Activated naive CD8-positive, alpha-beta T cell treated with anti-CD3 and anti-CD28 coated beads for 36 hours (primary cell): ENCODE measurements around the gene SGCA. TPM values are rescaled to one million over a fixed set of nuclear protein-coding genes. Genes with fewer than 3 reads are reported as not detected.

Experiments used
- DNase-seq: peaks from one replicate; pipeline ENCODE4 v3.0.0; 2021
- H3K27ac Mint-ChIP-seq: one replicate; pipeline ENCODE4 v1.8.0; 2022; ENCODE audit warnings: mild to moderate bottlenecking, moderate library complexity, mixed read lengths
- H3K27me3 Mint-ChIP-seq: one replicate; pipeline ENCODE4 v1.8.0; 2022; ENCODE audit warnings: mild to moderate bottlenecking, mixed read lengths
- H3K36me3 Mint-ChIP-seq: one replicate; pipeline ENCODE4 v1.8.0; 2021; ENCODE audit warnings: mild to moderate bottlenecking, mixed read lengths
- H3K4me1 Mint-ChIP-seq: one replicate; pipeline ENCODE4 v1.8.0; 2021; ENCODE audit warnings: mixed read lengths
- H3K4me3 Mint-ChIP-seq: one replicate; pipeline ENCODE4 v1.8.0; 2022; ENCODE audit warnings: mild to moderate bottlenecking, moderate library complexity, mixed read lengths
- H3K9me3 Mint-ChIP-seq: one replicate; pipeline ENCODE4 v1.8.0; 2022; ENCODE audit warnings: mixed read lengths
- total RNA-seq, 2 experiments: library from RNA; stranded (reverse); gene quantifications; one replicate each; pipeline ENCODE4 v1.2.3, GENCODE V29; 2021

The SGCA gene
- total RNA-seq, 2 experiments from 2014 or later, result 0.38 TPM; not detected in 1

DNA sequence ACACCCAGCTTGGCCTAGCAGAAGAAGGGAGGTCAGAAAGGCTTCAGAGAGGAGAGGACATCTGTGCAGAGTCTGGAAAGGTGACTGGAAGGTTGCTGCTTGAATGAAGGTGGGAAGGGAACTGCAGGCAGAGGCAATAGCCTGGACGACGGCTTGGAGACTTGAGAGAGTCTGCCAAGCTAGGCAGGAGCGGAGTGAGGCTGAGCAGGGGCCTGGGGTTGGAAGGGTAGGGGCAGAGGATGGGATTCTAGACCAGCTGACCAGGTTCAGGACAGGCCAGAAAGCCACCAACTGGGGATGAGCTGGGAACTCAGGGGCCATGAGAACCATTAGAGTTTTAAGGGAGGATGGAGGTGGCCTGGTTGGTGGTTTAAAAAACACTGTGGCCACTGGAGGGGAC lies 339 bp upstream of the SGCA start:
- H3K4me1 Mint-ChIP-seq, result peaks cover 43% of the 10 kb centered on the region
- H3K36me3 Mint-ChIP-seq, result peaks cover 3% of the 10 kb centered on the region
- H3K9me3 Mint-ChIP-seq, result peaks cover 4% of the 10 kb centered on the region
- peak overlapping the region; percentile 9 for H3K27ac Mint-ChIP-seq
- H3K4me3 Mint-ChIP-seq, result no peak overlapping the region
- H3K27me3 Mint-ChIP-seq, result no peaks in the 10 kb centered on the region
- no peak for DNase-seq

DNA sequence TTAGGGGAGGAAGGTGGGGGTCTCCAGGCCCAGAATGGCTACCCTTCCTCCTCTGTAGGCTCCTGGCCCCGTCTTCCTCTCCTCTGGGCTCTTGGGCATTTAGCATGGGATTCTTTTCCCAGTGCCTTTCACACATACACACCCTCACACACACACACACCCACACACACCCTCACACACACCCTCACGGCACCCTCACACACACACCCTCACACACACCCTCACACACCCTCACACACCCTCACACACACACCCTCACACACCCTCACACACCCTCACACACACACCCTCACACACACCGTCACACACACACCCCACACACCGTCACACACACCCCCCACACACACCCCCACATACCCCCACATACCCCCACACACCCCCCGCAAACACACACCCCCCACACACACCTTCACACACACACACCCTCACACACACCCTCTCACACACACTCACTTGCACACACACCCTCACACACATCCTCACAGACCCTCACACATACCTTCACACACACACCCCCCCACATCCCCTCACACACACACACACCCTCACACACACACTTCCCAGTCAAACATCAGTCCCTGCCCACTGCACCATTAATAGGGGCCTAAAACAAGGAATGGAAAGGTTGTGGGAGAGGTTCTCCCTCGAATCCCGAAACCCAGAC lies 845 bp downstream of the SGCA start:
- no peak for DNase-seq
- Mint-ChIP-seq H3K36me3 (peaks cover 2% of the 10 kb centered on the region), H3K4me3 (no peak overlapping the region), H3K27me3 (no peaks in the 10 kb centered on the region), H3K4me1 (peaks cover 35% of the 10 kb centered on the region), H3K9me3 (peaks cover 4% of the 10 kb centered on the region), H3K27ac (no peak overlapping the region)

DNA sequence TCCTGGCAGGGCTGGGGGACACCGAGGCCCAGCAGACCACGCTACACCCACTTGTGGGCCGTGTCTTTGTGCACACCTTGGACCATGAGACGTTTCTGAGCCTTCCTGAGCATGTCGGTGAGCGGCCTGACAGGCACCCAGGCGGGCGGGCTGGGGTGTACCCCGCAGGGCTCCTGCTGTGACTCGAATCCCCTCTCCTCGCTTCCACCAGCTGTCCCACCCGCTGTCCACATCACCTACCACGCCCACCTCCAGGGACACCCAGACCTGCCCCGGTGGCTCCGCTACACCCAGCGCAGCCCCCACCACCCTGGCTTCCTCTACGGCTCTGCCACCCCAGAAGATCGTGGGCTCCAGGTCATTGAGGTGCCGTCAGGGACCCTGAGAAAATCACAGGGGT lies 1.6 kb downstream of the SGCA start:
- peaks cover 28% of the 10 kb centered on the region for H3K4me1 Mint-ChIP-seq
- peaks cover 3% of the 10 kb centered on the region for H3K9me3 Mint-ChIP-seq
- no peaks in the 10 kb centered on the region for H3K36me3 Mint-ChIP-seq
- DNase-seq, result no peak
- H3K27ac Mint-ChIP-seq, result no peak overlapping the region
- H3K27me3 Mint-ChIP-seq, result no peaks in the 10 kb centered on the region
- no peak overlapping the region for H3K4me3 Mint-ChIP-seq

DNA sequence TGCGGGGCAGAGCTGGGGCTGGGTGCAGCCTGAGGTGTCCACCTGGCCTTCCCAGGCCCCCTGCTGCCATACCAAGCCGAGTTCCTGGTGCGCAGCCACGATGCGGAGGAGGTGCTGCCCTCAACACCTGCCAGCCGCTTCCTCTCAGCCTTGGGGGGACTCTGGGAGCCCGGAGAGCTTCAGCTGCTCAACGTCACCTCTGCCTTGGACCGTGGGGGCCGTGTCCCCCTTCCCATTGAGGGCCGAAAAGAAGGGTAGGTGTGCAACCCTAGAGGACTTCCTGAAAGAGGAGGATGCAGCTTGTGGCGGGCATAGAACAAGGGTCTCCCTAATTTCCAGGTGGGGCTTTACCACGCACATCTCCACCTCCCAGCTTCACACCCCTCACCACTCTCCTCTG lies 2.5 kb downstream of the SGCA start:
- H3K27ac Mint-ChIP-seq, result no peak overlapping the region
- peak overlapping the region; percentile 38 for H3K4me3 Mint-ChIP-seq
- DNase-seq, result no peak
- peaks cover 23% of the 10 kb centered on the region for H3K4me1 Mint-ChIP-seq
- no peaks in the 10 kb centered on the region for H3K9me3 Mint-ChIP-seq
- H3K36me3 Mint-ChIP-seq, result no peaks in the 10 kb centered on the region
- H3K27me3 Mint-ChIP-seq, result no peaks in the 10 kb centered on the region

DNA sequence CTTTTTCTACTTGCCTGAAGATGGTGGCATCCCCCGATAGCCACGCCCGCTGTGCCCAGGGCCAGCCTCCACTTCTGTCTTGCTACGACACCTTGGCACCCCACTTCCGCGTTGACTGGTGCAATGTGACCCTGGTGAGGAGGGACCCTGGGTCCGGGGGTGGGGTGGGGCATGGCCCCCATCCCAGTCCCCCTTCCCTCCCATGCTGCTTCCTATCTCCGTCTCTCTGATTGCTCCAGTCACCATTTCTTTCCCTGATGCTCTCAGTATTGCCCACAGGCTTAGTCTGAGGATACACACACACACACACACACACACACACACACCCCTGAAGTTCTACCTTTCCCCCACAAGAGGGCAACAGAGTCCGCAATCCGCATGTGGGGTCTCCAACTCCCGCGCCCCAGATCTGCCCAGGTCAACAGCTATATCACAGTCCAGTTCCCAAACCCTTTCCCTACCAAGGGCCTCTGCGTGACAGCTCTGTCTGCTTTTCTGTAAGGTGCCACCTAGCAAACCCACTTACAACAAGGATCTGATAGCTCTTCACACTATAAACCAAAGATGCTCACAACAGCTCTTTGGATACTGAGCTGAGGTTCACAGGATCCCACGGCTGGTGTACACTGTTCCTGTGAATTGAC lies 3.4 kb downstream of the SGCA start:
- Mint-ChIP-seq H3K36me3 (no peaks in the 10 kb centered on the region), H3K27ac (peak overlapping the region; percentile 63), H3K27me3 (no peaks in the 10 kb centered on the region), H3K4me3 (peak overlapping the region; percentile 38), H3K4me1 (peaks cover 14% of the 10 kb centered on the region), H3K9me3 (no peaks in the 10 kb centered on the region)
- DNase-seq, result peak; percentile 56

DNA sequence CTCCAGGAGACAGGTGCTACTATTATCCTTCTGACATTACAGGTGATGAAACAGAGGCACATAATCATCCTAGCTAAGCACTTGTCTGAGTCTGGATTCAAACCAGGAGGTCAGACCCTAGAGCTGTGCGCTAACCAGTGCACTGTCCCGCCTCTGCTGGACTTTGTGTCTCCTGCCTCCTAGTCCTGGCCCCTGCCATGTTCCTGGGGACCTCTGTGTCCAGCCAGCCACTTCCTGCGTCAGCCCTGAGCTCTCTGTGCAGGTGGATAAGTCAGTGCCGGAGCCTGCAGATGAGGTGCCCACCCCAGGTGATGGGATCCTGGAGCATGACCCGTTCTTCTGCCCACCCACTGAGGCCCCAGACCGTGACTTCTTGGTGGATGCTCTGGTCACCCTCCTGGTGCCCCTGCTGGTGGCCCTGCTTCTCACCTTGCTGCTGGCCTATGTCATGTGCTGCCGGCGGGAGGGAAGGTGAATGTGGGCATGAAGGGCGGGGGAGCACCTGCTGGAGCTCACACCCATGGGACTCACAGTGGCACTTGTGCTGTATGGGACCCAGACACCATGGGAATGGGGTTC lies 4.2 kb downstream of the SGCA start:
- Mint-ChIP-seq H3K27ac (no peak overlapping the region), H3K36me3 (no peaks in the 10 kb centered on the region), H3K27me3 (no peaks in the 10 kb centered on the region), H3K4me3 (no peak overlapping the region), H3K9me3 (no peaks in the 10 kb centered on the region), H3K4me1 (peaks cover 12% of the 10 kb centered on the region)
- DNase-seq, result no peak

DNA sequence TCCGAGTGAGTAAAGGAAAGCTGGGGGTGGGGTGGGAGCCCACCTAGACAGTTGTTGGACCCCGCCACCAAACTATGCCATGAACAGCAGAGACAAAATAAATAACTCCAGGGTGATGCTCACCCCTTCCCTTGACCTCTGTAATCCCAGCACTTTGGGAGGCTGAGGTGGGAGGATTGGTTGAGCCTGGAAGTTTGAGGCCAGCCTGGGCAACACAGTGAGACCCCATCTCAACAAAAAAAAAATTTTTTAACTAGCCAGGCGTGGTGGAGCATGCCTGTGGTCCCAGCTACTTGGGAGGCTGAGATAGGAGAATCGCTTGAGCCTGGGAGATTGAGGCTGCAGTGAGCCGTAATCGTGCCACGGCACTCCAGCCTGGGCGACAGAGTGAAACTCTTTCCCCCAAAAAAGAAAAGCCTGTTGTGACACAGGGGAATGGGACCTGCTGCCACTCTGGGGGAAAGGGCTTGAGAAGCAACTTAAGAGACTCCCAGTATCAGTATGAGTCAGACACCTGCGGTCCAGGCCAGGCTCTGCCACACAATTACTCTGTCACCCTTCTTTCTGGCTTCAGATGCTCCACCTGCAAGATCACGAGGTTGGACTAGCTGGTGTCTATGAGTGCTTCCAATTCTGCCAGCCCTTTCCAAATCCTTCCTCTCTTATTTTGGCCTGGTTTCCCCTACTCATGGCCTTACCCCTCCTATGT lies 5.0 kb downstream of the SGCA start:
- no peaks in the 10 kb centered on the region for H3K36me3 Mint-ChIP-seq
- H3K4me3 Mint-ChIP-seq, result no peak overlapping the region
- H3K27ac Mint-ChIP-seq, result no peak overlapping the region
- no peak for DNase-seq
- peaks cover 12% of the 10 kb centered on the region for H3K4me1 Mint-ChIP-seq
- no peaks in the 10 kb centered on the region for H3K27me3 Mint-ChIP-seq
- H3K9me3 Mint-ChIP-seq, result no peaks in the 10 kb centered on the region

DNA sequence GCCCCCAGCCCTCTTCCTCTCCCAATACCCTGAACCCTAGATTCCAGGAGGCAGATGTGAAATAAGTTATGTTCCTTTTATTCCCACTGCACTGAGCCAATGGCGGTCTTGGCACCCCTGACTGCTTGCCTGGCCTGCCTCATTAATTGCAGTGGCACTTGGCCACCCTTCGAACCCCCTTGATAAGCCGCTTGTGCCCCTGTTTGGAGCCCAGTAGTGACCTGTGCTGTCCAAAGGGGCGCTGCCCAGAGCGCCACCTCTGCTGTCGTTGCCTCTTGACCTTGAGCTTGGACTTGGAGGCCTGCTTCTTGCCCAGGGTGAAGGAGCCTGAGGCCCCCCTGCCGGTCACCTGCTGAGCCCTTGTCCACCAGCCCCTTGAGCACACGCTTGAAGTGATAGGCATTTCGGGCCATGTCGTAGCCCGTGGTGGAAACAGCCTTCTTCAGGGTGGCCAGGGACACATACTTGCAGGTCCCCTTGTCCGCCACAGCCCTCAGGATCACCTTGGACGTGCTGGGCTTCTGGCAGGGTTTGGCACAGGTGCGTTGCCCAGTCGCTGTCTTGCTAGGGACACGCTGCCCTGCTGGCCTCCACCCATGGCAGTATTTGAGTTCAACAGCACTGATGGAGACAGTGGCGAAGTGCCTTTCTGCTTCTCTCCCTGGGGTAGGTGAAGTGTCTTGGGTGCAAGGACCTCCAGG lies 5.7 kb downstream of the SGCA start:
- peaks cover 12% of the 10 kb centered on the region for H3K4me1 Mint-ChIP-seq
- no peak overlapping the region for H3K4me3 Mint-ChIP-seq
- H3K9me3 Mint-ChIP-seq, result no peaks in the 10 kb centered on the region

DNA sequence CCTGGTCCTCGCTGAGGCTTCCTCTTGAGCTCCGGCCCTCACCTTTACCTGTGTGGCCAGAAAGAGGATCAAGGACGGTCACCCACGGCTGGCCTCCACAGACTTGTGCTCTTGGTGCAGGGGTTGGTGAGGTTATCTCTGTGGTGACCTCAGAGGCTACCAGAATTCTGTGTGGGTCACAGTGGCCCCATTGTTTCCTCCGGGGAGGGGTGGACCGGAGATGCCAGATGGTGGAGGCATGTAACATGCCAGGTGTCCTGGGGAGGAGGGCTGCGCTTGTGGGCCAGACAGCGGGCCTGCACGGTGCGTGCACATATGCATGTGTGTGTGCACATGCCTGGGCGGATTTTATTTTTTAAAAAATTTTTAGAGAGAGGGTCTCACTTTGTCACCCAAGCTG lies 6.3 kb downstream of the SGCA start:
- Mint-ChIP-seq H3K27ac (no peak overlapping the region), H3K36me3 (no peaks in the 10 kb centered on the region), H3K4me3 (no peak overlapping the region), H3K27me3 (no peaks in the 10 kb centered on the region), H3K4me1 (peaks cover 12% of the 10 kb centered on the region), H3K9me3 (no peaks in the 10 kb centered on the region)
- DNase-seq, result no peak

More for the DNA sequence above, 5.7 kb downstream of the SGCA start:
- no peaks in the 10 kb centered on the region for H3K36me3 Mint-ChIP-seq
- H3K27ac Mint-ChIP-seq, result peak overlapping the region; percentile 4
- H3K27me3 Mint-ChIP-seq, result no peaks in the 10 kb centered on the region
- no peak for DNase-seq

DNA sequence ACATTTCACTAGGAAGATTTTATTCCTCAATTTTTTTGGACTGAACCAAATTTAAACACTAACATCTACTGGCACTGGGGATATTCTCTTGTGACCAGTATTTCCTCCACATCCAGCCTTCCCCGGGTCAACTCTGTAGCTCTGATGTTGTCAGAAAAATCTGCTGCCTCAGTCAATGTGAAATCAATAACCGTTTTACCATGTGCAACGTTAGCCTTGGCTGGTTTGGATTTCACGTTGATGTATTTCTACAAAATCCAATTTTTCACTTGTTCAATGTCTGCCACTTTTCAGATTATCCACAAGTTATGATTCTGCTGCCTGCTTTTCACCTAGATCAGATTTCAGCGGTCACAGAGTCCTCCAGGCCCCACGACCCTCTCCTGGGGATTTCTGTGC lies 7.1 kb downstream of the SGCA start:
- no peaks in the 10 kb centered on the region for H3K9me3 Mint-ChIP-seq
- no peak for DNase-seq
- H3K27ac Mint-ChIP-seq, result no peak overlapping the region
- no peaks in the 10 kb centered on the region for H3K27me3 Mint-ChIP-seq
- no peaks in the 10 kb centered on the region for H3K36me3 Mint-ChIP-seq
- peaks cover 12% of the 10 kb centered on the region for H3K4me1 Mint-ChIP-seq
- no peak overlapping the region for H3K4me3 Mint-ChIP-seq

DNA sequence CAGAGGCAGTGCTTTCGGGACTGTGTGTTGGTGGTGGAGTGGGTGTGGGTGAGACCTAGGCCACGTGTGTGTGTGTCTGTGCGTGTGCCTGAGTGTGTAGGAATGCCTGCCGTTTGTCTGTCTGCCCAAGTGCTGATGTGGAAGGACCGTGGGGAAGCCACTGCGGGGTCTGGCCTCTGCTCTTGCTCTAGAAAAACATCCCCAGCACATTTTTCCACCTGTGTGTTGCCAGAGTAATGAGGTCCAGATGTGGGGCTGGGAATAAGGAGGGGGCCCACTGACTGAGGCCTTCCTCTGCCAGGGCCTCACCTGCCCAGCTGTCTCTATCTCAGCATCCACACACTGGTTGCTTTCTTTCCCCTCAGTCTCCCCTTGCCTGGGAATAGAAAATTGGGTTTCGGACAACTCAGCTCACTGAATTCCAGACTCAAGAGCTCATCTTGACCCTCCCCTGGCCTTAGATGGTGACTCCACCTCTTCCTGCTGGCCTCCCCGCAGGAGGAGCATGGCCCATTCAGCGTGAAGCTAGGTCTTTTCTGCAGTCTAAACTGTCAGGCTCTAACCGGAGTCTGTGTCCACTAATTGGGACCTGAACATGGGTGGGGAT lies 7.6 kb downstream of the SGCA start:
- Mint-ChIP-seq H3K9me3 (no peaks in the 10 kb centered on the region), H3K4me1 (peaks cover 13% of the 10 kb centered on the region), H3K27ac (no peak overlapping the region)

DNA sequence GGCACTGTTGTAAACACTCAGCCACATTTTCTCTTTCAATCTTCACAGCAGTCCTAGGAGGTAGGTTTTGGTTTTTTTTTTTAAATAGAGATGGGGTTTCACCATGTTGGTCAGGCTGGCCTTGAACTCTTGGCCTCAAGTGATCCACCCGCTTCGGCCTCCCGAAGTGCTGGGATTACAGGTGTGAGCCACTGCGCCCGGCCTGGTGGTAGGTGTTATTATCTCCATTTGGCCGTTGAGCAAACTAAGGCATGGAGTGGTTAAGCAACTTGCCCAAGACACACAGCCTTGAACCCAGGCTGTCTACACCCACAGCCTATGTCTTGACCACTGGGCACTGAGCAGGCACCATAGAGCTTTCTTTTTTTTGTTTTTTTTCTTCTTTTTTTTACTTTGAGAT lies 8.6 kb downstream of the SGCA start:
- Mint-ChIP-seq H3K27ac (no peak overlapping the region), H3K27me3 (no peaks in the 10 kb centered on the region), H3K4me1 (peaks cover 4% of the 10 kb centered on the region), H3K9me3 (no peaks in the 10 kb centered on the region), H3K4me3 (no peak overlapping the region), H3K36me3 (no peaks in the 10 kb centered on the region)
- DNase-seq, result no peak

More for the DNA sequence above, 7.6 kb downstream of the SGCA start:
- DNase-seq, result no peak
- Mint-ChIP-seq H3K36me3 (no peaks in the 10 kb centered on the region), H3K27me3 (no peaks in the 10 kb centered on the region), H3K4me3 (no peak overlapping the region)

DNA sequence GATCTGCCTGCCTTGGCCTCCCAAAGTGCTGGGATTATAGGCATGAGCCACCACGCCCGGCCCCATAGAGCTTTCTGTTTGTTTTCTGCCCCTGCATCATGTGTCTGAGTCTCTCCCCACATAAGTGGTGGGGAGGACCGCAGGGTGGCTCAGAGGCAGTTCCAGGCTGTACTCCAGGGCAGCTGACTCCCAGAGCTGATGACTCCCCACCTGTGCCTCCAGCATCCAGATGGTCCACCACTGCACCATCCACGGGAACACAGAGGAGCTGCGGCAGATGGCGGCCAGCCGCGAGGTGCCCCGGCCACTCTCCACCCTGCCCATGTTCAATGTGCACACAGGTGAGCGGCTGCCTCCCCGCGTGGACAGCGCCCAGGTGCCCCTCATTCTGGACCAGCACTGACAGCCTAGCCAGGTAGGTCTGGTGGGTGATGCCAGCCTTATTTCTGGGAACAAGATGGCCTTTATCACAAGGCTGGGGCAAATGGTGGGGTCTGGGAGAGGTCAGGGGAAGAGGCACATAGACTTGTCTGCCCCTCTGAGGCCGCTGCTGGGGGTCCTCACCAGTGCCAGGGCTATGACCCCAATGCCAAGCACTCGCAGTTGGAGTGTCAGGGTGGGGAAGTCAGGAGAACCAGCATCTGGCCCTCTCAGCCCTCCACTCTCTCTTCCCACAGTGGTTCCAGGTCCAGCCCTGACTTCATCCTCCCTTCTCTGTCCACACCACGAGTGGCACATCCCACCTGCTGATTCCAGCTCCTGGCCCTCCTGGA lies 9.4 kb downstream of the SGCA start:
- H3K9me3 Mint-ChIP-seq, result no peaks in the 10 kb centered on the region
- H3K27ac Mint-ChIP-seq, result no peak overlapping the region
- H3K27me3 Mint-ChIP-seq, result no peaks in the 10 kb centered on the region
- no peak for DNase-seq
- no peaks in the 10 kb centered on the region for H3K36me3 Mint-ChIP-seq
- no peak overlapping the region for H3K4me3 Mint-ChIP-seq
- H3K4me1 Mint-ChIP-seq, result peaks cover 4% of the 10 kb centered on the region
